GM12878 (cell line): Measurements from ENCODE around the gene TRAF7. TPM values are rescaled to one million over a fixed set of nuclear protein-coding genes. Genes with fewer than 3 reads are reported as not detected.

Experiments
- ATAC-seq: fragments of 200-7000 bp; cut with Tn5 transposase; 3 replicates; pipeline ENCODE4 v1.9.1; 2020; ENCODE audit warnings: mild to moderate bottlenecking, moderate library complexity
- BruUV-seq: library from RNA; stranded (reverse); fragments of 400-500 nt; replicated peaks from 2 replicates; lab custom pipeline; 2021; lab: Mats Ljungman, UMichigan
- CTCF ChIA-PET: fragments of 300-600 bp; sonication (Branson Sonifier 250); formaldehyde crosslinking; extraction: SDS; loops from one replicate; lab custom pipeline; 2021; ENCODE audit warnings: inconsistent platforms; lab: Yijun Ruan, JAX
- POLR2A ChIA-PET: fragments of 350-600 bp; formaldehyde crosslinking; extraction: SDS; loops from one replicate; lab custom pipeline; 2021; ENCODE audit warnings: inconsistent platforms; lab: Charles Lee
- RAD21 ChIA-PET: fragments of 300-600 bp; sonication (Branson Sonifier 250); formaldehyde crosslinking; loops from one replicate; lab custom pipeline; 2023; ENCODE audit warnings: antibody characterized with exemption; ENCODE audit not compliant: unreplicated experiment; lab: Charles Lee
- SMC1A ChIA-PET: fragments of 300-600 bp; sonication (Branson Sonifier 250); formaldehyde crosslinking; loops from one replicate; lab custom pipeline; 2023; ENCODE audit not compliant: unreplicated experiment, uncharacterized antibody; lab: Charles Lee
- DNase-seq: peaks from one replicate; pipeline ENCODE4 v3.0.0-alpha.2; 2011; ENCODE audit warnings: low read depth, low spot score
- FAIRE-seq: peaks from 3 replicates; lab custom pipeline; 2011; peaks lifted over from hg19 to GRCh38; lab: Jason Lieb, UNC
- H2AFZ ChIP-seq: 2 replicates; pipeline ENCODE4 v1.6.0; 2011; ENCODE audit warnings: low read depth, low read length, control low read depth; ENCODE audit not compliant: control insufficient read depth
- H3K27ac ChIP-seq: 2 replicates; pipeline ENCODE4 v1.5.1; 2011; ENCODE audit warnings: control low read depth; ENCODE audit not compliant: control insufficient read depth, insufficient read depth
- H3K27me3 ChIP-seq, 2 experiments: replicated peaks in 1 of 2; 2 replicates each; pipeline versions ENCODE4 v1.6.0 to v1.6.1; 2011; ENCODE audit warnings: low read length in 1 of 2; ENCODE audit not compliant: control insufficient read depth in 2 of 2, insufficient read depth in 2 of 2
- H3K36me3 ChIP-seq, 2 experiments: 2 replicates each; pipeline ENCODE4 v1.5.1; 2011; ENCODE audit warnings: low read length in 1 of 2; ENCODE audit not compliant: control insufficient read depth in 2 of 2, insufficient read depth in 2 of 2
- H3K4me1 ChIP-seq: 2 replicates; pipeline ENCODE4 v1.6.1; 2011; ENCODE audit warnings: mild to moderate bottlenecking, low read length, moderate library complexity, mixed read lengths; ENCODE audit not compliant: control insufficient read depth, insufficient read depth
- H3K4me2 ChIP-seq: 2 replicates; pipeline ENCODE4 v1.6.0; 2011; ENCODE audit warnings: control low read depth; ENCODE audit not compliant: control insufficient read depth, insufficient read depth
- H3K4me3 ChIP-seq: fragments of 200-600 bp; sonication (generic); 2 replicates; pipeline ENCODE4 v1.5.1; 2016
- H3K79me2 ChIP-seq: 2 replicates; pipeline ENCODE4 v1.6.0; 2011; ENCODE audit warnings: low read length; ENCODE audit not compliant: control insufficient read depth, insufficient read depth
- H3K9ac ChIP-seq: 2 replicates; pipeline ENCODE4 v1.8.0; 2011; ENCODE audit warnings: low read length, control low read depth, mixed read lengths; ENCODE audit not compliant: control insufficient read depth, insufficient read depth
- H3K9me3 ChIP-seq: replicated peaks from 3 replicates; pipeline ENCODE4 v1.5.1; 2011; ENCODE audit warnings: mild to moderate bottlenecking, low read length; ENCODE audit not compliant: control insufficient read depth, insufficient read depth
- H4K20me1 ChIP-seq: 2 replicates; pipeline ENCODE4 v1.6.0; 2011; ENCODE audit not compliant: control insufficient read depth, insufficient read depth
- ATF2 ChIP-seq: IDR thresholded peaks from 2 replicates; pipeline ENCODE4 v1.6.1; 2012; ENCODE audit warnings: low read length, inconsistent platforms
- BACH1 ChIP-seq: fragments of 450-650 bp; IDR thresholded peaks from 2 replicates; pipeline ENCODE4 v1.6.1; 2017; ENCODE audit warnings: mild to moderate bottlenecking, borderline replicate concordance
- CBX3 ChIP-seq: fragments of 200-600 bp; sonication (generic); IDR thresholded peaks from 2 replicates; pipeline ENCODE4 v1.6.1; 2016; ENCODE audit warnings: low read depth, borderline replicate concordance
- CTCF ChIP-seq, 3 experiments: IDR thresholded peaks in 2 of 3; conservative IDR thresholded peaks in 1 of 3; 2 replicates each; pipeline ENCODE4 v1.5.1; 2011; ENCODE audit warnings: low read depth in 3 of 3, low read length in 3 of 3, mild to moderate bottlenecking in 3 of 3, control low read depth in 2 of 3, moderate library complexity in 2 of 3, inconsistent platforms in 1 of 3, mixed read lengths in 1 of 3; ENCODE audit not compliant: control insufficient read depth in 2 of 3, insufficient read depth in 1 of 3; ENCODE audit errors: extremely low read depth in 1 of 3
- EP300 ChIP-seq, 2 experiments: fragments of 150-350 bp in 1 of 2; IDR thresholded peaks; 2 replicates each; pipeline ENCODE4 v1.6.1; 2011 to 2012; ENCODE audit warnings: low read depth in 2 of 2, low read length in 2 of 2, borderline replicate concordance in 1 of 2, improper control_type of control experiment in 1 of 2, inconsistent platforms in 1 of 2; ENCODE audit not compliant: control insufficient read depth in 1 of 2
- EZH2 ChIP-seq: IDR thresholded peaks from 2 replicates; pipeline ENCODE4 v1.6.1; 2012; ENCODE audit warnings: low read depth, mild to moderate bottlenecking, control low read depth, inconsistent platforms, low read length, borderline replicate concordance; ENCODE audit not compliant: control insufficient read depth
- GATAD2B ChIP-seq: fragments of 450-650 bp; conservative IDR thresholded peaks from 2 replicates; pipeline ENCODE4 v1.6.1; 2017; ENCODE audit warnings: low read depth, mild to moderate bottlenecking, moderate library complexity
- POLR2AphosphoS5 ChIP-seq: IDR thresholded peaks from 2 replicates; pipeline ENCODE4 v1.6.1; 2011; ENCODE audit warnings: mild to moderate bottlenecking, low read length, inconsistent platforms
- SIX5 ChIP-seq: IDR thresholded peaks from 2 replicates; pipeline ENCODE4 v1.6.1; 2011; ENCODE audit warnings: mild to moderate bottlenecking, low read depth, low read length, moderate library complexity; ENCODE audit not compliant: severe bottlenecking
- SREBF2 ChIP-seq: IDR thresholded peaks from 2 replicates; pipeline ENCODE4 v1.6.1; 2012; ENCODE audit warnings: mild to moderate bottlenecking, low read length
- ZNF207 ChIP-seq: fragments of 450-650 bp; IDR thresholded peaks from 2 replicates; pipeline ENCODE4 v1.6.1; 2014; ENCODE audit warnings: antibody characterized with exemption, mild to moderate bottlenecking, borderline replicate concordance
- ZNF384 ChIP-seq: IDR thresholded peaks from 2 replicates; pipeline ENCODE4 v1.6.1; 2012; ENCODE audit warnings: low read depth, mild to moderate bottlenecking, low read length, improper control_type of control experiment, borderline replicate concordance
- WGBS: methylation state at CpG from one replicate; pipeline ENCODE4 v1.1.6; 2016; ENCODE audit warnings: low lambda C conversion rate; ENCODE audit not compliant: insufficient replicate concordance, insufficient coverage; ENCODE audit errors: missing lambda C conversion rate; 5-methylcytosine and 5-hydroxymethylcytosine counted together
- in situ Hi-C: fragments of 300-500 bp; cut with MboI; formaldehyde crosslinking; loops from 9 replicates; pipeline ENCODE4 v1.14.3; 2018; ENCODE audit warnings: mixed read lengths
- intact Hi-C: fragments of 100-400 bp; cut with micrococcal nuclease; formaldehyde crosslinking; loops from one replicate; pipeline ENCODE4 v1.14.2; 2022; ENCODE audit not compliant: unreplicated experiment
- polyA plus RNA-seq, 11 experiments: library from polyadenylated mRNA; depleted of rRNA in 4 of 11; unstranded in 6 of 11; stranded (reverse) in 5 of 11; fragments of >200 nt; fragmentation: Nextera tagmentation in 4 of 11; fragmentation: Illumina TruSeq in 1 of 11; extraction: Ambion mirVana in 4 of 11; extraction: Trizol in 1 of 11; gene quantifications; 1 replicate in 1 of 11; 2 replicates in 10 of 11; pipeline versions ENCODE4 v1.2.1 to v1.2.3, GENCODE V29; 2011 to 2016; ENCODE audit warnings: inconsistent platforms in 2 of 11, missing spikeins in 2 of 11, low read depth in 1 of 11
- total RNA-seq, 4 experiments: library from RNA; depleted of rRNA in 3 of 4; stranded (reverse); fragments of >200 nt in 3 of 4; fragmentation: Illumina TruSeq in 1 of 4; extraction: Trizol in 1 of 4; gene quantifications; 2 replicates each; pipeline versions ENCODE4 v1.2.1 to v1.2.3, GENCODE V29; 2013 to 2021
- TF ChIP-seq, protein P1 (sequence below): fragments of 450-650 bp; IDR thresholded peaks from 2 replicates; pipeline ENCODE4 v1.6.1; 2016; ENCODE audit warnings: mild to moderate bottlenecking
- TF ChIP-seq, protein P2 (sequence below): fragments of 450-650 bp; IDR thresholded peaks from 2 replicates; pipeline ENCODE4 v1.6.1; 2017; ENCODE audit warnings: mild to moderate bottlenecking, low read depth, inconsistent platforms; ENCODE audit not compliant: poor library complexity, severe bottlenecking
- TF ChIP-seq, protein P3 (sequence below): fragments of 450-650 bp; IDR thresholded peaks from 2 replicates; pipeline ENCODE4 v1.6.1; 2016; ENCODE audit warnings: mild to moderate bottlenecking

TRAF7 gene
- total and polyA plus RNA-seq, 10 of the 15 experiments (the other 5 are each of a cell fraction or from before 2014, with no cell fraction given), result 0.61 to 87.0 (median 30.0) TPM

- ChIA-PET POLR2A (no interaction called here), RAD21 (no interaction called here), CTCF (interaction anchor here (1.5 kb wide), 1 partner anchor 18 kb away, joined by 4 read pairs; no protein-coding TSS in a partner anchor), SMC1A (no interaction called here)
- no peaks in the 10 kb centered on the region; the same call in 2 of the 3 replicates for H3K9me3 ChIP-seq
- peaks cover 26% of the 10 kb centered on the region for H3K4me1 ChIP-seq
- no peaks in the 10 kb centered on the region for H3K27me3 ChIP-seq
- H3K36me3 ChIP-seq, result peaks cover 0 to 11% of the 10 kb centered on the region in 2 experiments; a peak in 2 of 4 replicates
- WGBS, result 87% methylated on average over 14 of the region's 15 CpGs
- H3K4me3 ChIP-seq, result no peak overlapping the region
- no peak for ATAC-seq
- peak overlapping the region; percentile 89 for H3K4me2 ChIP-seq
- BruUV-seq, result no TSS peak
- intact Hi-C loops (loop anchor here (5.0 kb wide), 1 partner anchor 104 kb away; no protein-coding TSS in a partner anchor), in situ Hi-C loops (no loop called here)
- no peak overlapping the region for H3K9ac ChIP-seq
- DNase-seq, result no peak
- H4K20me1 ChIP-seq, result no peaks in the 10 kb centered on the region
- FAIRE-seq, result no peak
- H3K79me2 ChIP-seq, result peaks cover 86% of the 10 kb centered on the region
- no peak overlapping the region for H3K27ac ChIP-seq
- H2AFZ ChIP-seq, result no peak overlapping the region
- TF ChIP-seq BACH1, result no peak
- no peak for TF ChIP-seq CBX3
- TF ChIP-seq CTCF (IDR thresholded peaks at IDR 0.05 in 2 of 3, conservative IDR thresholded peaks at IDR 0.05 in 1 of 3; ENCODE audit: control insufficient read depth in 2 of 3, extremely low read depth in 1 of 3, insufficient read depth in 1 of 3, low read depth in 3 of 3, low read length in 3 of 3), result no peak
- no peak for TF ChIP-seq POLR2AphosphoS5
- no peak for TF ChIP-seq ATF2
- TF ChIP-seq ZNF207, result no peak
- no peak for TF ChIP-seq SIX5
- no peak for TF ChIP-seq EP300 (IDR thresholded peaks at IDR 0.05; ENCODE audit: borderline replicate concordance in 1 of 2, control insufficient read depth in 1 of 2, low read depth in 2 of 2, low read length in 2 of 2)
- TF ChIP-seq, protein P1, sequence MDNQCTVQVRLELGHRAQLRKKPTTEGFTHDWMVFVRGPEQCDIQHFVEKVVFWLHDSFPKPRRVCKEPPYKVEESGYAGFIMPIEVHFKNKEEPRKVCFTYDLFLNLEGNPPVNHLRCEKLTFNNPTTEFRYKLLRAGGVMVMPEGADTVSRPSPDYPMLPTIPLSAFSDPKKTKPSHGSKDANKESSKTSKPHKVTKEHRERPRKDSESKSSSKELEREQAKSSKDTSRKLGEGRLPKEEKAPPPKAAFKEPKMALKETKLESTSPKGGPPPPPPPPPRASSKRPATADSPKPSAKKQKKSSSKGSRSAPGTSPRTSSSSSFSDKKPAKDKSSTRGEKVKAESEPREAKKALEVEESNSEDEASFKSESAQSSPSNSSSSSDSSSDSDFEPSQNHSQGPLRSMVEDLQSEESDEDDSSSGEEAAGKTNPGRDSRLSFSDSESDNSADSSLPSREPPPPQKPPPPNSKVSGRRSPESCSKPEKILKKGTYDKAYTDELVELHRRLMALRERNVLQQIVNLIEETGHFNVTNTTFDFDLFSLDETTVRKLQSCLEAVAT, result no peak
- TF ChIP-seq, protein P2, sequence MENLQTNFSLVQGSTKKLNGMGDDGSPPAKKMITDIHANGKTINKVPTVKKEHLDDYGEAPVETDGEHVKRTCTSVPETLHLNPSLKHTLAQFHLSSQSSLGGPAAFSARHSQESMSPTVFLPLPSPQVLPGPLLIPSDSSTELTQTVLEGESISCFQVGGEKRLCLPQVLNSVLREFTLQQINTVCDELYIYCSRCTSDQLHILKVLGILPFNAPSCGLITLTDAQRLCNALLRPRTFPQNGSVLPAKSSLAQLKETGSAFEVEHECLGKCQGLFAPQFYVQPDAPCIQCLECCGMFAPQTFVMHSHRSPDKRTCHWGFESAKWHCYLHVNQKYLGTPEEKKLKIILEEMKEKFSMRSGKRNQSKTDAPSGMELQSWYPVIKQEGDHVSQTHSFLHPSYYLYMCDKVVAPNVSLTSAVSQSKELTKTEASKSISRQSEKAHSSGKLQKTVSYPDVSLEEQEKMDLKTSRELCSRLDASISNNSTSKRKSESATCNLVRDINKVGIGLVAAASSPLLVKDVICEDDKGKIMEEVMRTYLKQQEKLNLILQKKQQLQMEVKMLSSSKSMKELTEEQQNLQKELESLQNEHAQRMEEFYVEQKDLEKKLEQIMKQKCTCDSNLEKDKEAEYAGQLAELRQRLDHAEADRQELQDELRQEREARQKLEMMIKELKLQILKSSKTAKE, result no peak
- TF ChIP-seq EZH2, result no peak
- TF ChIP-seq ZNF384, result no peak
- TF ChIP-seq SREBF2, result no peak
- TF ChIP-seq, protein P3, sequence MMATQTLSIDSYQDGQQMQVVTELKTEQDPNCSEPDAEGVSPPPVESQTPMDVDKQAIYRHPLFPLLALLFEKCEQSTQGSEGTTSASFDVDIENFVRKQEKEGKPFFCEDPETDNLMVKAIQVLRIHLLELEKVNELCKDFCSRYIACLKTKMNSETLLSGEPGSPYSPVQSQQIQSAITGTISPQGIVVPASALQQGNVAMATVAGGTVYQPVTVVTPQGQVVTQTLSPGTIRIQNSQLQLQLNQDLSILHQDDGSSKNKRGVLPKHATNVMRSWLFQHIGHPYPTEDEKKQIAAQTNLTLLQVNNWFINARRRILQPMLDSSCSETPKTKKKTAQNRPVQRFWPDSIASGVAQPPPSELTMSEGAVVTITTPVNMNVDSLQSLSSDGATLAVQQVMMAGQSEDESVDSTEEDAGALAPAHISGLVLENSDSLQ, result no peak
- no peak for TF ChIP-seq GATAD2B
Observed at GRCh38 chr16:2158262-2158638, 2.7 kb downstream of the TRAF7 start.
